ENCODE measurements around the gene RASGEF1B. TPM values are rescaled to one million over a fixed set of nuclear protein-coding genes. Genes with fewer than 3 reads are reported as not detected.

RASGEF1B gene
- total RNA-seq, 1 experiment from 2014 or later, result 8.1 TPM

GRCh38 chr4:81460191-81460701 lies 11.5 kb downstream of the RASGEF1B start:
- TF ChIP-seq CTCF (conservative IDR thresholded peaks at IDR 0.05; ENCODE audit: low read depth, low read length) (no peak), EZH2 (IDR thresholded peaks at IDR 0.05; ENCODE audit: borderline replicate concordance, low read depth, low read length, poor library complexity, severe bottlenecking) (no peak)
- no peaks in the 10 kb centered on the region for H3K27me3 ChIP-seq (replicated peaks; ENCODE audit: insufficient read depth, low read depth, low read length, poor library complexity)
- no peak for DNase-seq (ENCODE audit: low spot score)
- no peak overlapping the region for H3K27ac ChIP-seq (ENCODE audit: low read depth, low read length, poor library complexity, severe bottlenecking)
- H3K9me3 ChIP-seq (ENCODE audit: low read depth, low read length, poor library complexity, severe bottlenecking), result no peaks in the 10 kb centered on the region
- ChIA-PET POLR2A (ENCODE audit: low non-redundant PET) (no interaction called here), CTCF (no interaction called here)
- no TSS peak for BruUV-seq (replicated peaks)
- intact Hi-C loops (cut with micrococcal nuclease; ENCODE audit: unreplicated experiment), result no loop called here
- H3K4me1 ChIP-seq (ENCODE audit: insufficient read depth, low read length, poor library complexity, severe bottlenecking), result peaks cover under 1% of the 10 kb centered on the region
- no peak overlapping the region for H3K4me3 ChIP-seq (ENCODE audit: low read depth, low read length, poor library complexity, severe bottlenecking)
- H3K36me3 ChIP-seq (ENCODE audit: insufficient read depth, low read length, poor library complexity, severe bottlenecking), result no peaks in the 10 kb centered on the region

GRCh38 chr4:81459228-81459627 lies 12.5 kb downstream of the RASGEF1B start:
- no TSS peak for BruUV-seq (replicated peaks)
- DNase-seq (ENCODE audit: low spot score), result no peak
- Histone ChIP-seq H3K27me3 (replicated peaks; ENCODE audit: insufficient read depth, low read depth, low read length, poor library complexity) (no peaks in the 10 kb centered on the region), H3K36me3 (ENCODE audit: insufficient read depth, low read length, poor library complexity, severe bottlenecking) (no peaks in the 10 kb centered on the region), H3K4me1 (ENCODE audit: insufficient read depth, low read length, poor library complexity, severe bottlenecking) (no peaks in the 10 kb centered on the region), H3K9me3 (ENCODE audit: low read depth, low read length, poor library complexity, severe bottlenecking) (no peaks in the 10 kb centered on the region), H3K27ac (ENCODE audit: low read depth, low read length, poor library complexity, severe bottlenecking) (no peak overlapping the region), H3K4me3 (ENCODE audit: low read depth, low read length, poor library complexity, severe bottlenecking) (no peak overlapping the region)
- intact Hi-C loops (cut with micrococcal nuclease; ENCODE audit: unreplicated experiment), result no loop called here
- no peak for TF ChIP-seq EZH2 (IDR thresholded peaks at IDR 0.05; ENCODE audit: borderline replicate concordance, low read depth, low read length, poor library complexity, severe bottlenecking)
- TF ChIP-seq CTCF (conservative IDR thresholded peaks at IDR 0.05; ENCODE audit: low read depth, low read length), result no peak
- CTCF ChIA-PET, result no interaction called here
- POLR2A ChIA-PET (ENCODE audit: low non-redundant PET), result no interaction called here

GRCh38 chr4:81457921-81458520 lies 13.7 kb downstream of the RASGEF1B start:
- no peak for TF ChIP-seq CTCF (conservative IDR thresholded peaks at IDR 0.05; ENCODE audit: low read depth, low read length)
- H3K9me3 ChIP-seq (ENCODE audit: low read depth, low read length, poor library complexity, severe bottlenecking), result no peaks in the 10 kb centered on the region
- BruUV-seq (replicated peaks), result no TSS peak
- H3K27ac ChIP-seq (ENCODE audit: low read depth, low read length, poor library complexity, severe bottlenecking), result no peak overlapping the region
- intact Hi-C loops (cut with micrococcal nuclease; ENCODE audit: unreplicated experiment), result no loop called here
- no peaks in the 10 kb centered on the region for H3K27me3 ChIP-seq (replicated peaks; ENCODE audit: insufficient read depth, low read depth, low read length, poor library complexity)
- no peaks in the 10 kb centered on the region for H3K36me3 ChIP-seq (ENCODE audit: insufficient read depth, low read length, poor library complexity, severe bottlenecking)
- CTCF ChIA-PET, result no interaction called here
- DNase-seq (ENCODE audit: low spot score), result no peak
- H3K4me3 ChIP-seq (ENCODE audit: low read depth, low read length, poor library complexity, severe bottlenecking), result no peak overlapping the region
- POLR2A ChIA-PET (ENCODE audit: low non-redundant PET), result no interaction called here
- no peaks in the 10 kb centered on the region for H3K4me1 ChIP-seq (ENCODE audit: insufficient read depth, low read length, poor library complexity, severe bottlenecking)
